CD4-positive, alpha-beta T cell treated with Interleukin-10 for 1 hour (primary cell): ENCODE results near the gene VSTM2L.

Experiments used
- DNase-seq: peaks from one replicate; pipeline ENCODE4 v3.0.0-alpha.2; 2020

VSTM2L gene

DNA sequence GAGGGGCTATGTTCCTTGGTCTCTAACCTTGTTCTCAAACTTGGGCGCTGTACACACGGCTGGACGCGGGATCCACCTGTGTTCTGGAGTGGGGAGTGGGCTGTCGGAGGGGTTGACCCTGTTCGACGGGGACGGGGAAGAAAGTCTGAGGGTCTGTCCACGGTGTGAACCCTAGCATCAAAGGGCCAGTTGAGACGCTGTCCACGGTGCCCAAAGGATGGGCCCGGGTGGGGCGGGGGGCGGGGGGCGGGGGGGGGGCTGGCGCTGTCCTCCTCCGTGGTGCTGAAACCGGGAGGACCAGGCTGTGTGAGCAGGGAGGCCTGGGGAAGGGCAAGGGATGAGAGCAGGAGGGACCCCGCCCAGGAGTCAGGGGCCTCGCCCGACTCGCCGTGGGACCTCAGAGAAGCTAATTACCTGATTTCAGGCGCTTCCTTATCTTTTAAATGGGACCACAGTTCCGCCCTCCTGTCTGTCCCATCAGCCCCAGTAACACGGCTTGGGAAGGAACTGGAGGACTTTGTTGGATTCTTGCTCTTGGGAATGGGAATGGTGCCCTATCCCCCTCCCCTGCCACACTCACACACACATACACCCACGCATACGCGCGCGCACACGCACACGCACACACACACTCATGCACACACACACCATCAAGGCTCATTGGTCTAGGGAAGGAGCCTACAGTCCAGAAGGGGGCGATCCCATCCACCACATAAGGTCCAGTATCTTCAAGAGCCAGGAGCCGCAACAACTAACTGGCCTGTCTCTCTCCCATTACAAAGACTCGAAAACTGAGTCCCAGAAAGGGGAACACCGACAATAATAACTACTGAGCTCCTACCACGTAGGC, 1.0 kb upstream of the VSTM2L start:
- DNase-seq, result no peak

DNA sequence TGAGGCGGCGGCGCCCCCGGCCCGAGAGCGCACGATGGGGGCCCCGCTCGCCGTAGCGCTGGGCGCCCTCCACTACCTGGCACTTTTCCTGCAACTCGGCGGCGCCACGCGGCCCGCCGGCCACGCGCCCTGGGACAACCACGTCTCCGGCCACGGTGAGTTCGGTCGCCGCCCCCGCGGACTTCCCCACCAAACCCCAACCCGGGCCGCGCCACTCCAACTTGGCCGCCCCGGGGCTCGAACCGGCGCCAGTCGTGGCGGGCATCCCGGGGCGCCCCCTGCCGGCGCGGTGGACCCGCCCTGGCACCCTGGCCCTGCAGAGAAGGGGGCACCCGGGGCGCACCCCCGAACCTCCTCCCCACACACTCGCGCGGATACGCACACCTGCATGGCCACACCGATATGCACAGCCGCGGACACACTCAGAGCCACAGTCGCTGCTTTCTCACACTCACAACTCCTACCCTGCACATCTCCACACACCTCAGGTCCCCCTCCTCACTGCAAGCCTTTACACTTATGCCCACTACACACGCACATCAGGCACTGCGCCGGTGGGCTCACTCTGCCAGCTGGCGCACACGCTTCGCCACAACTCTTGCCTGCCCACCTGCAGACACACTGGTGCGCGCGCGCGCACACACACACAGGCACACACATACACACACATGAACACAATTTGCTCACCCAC, 535 bp downstream of the VSTM2L start:
- no peak for DNase-seq

GRCh38 chr20:37904008-37904642, 1.2 kb downstream of the VSTM2L start:
- no peak for DNase-seq

DNA sequence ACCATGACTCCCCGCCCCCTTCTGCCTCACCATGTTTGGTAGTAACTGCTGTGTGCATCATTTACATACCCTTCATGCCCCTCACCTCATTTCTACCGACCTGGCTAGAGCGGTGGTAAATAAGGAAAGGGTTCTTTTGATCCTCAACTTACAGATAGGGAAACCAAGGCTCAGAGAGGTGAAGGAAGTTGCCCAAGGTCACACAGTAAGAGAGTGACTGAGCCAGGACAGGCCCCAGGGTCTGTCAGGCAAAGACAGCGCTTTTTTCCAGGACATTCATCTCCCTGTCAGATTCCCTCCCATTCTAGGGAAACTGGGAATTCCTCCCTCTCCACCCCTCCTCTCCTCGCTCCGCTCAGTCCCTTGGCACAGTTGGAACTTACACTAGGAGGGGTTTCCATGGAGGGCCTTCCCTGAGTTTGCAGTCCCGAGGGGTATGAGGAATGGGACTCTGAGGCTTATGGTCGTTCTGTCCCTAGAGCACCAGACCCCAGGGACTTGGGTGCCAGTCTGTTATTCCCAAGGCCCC, 2.0 kb downstream of the VSTM2L start:
- no peak for DNase-seq

GRCh38 chr20:37905671-37906613, 3.0 kb downstream of the VSTM2L start:
- no peak for DNase-seq

DNA sequence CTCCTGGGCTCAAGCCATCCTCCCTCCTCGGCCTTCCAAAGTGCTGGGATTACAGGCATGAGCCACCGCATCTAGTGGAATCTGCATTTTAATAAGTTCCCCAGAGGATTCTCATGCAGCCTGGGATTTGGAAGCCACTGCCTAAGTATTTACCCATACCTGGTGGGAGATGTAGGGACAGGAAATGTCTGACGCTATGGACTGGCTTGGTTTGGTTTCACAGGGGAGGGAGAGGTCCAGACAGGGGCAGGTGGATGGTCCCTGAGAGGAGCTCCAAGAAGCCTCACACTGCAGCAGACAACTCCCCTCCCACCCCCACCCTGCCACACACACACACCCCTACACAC, 4.4 kb downstream of the VSTM2L start:
- no peak for DNase-seq

DNA sequence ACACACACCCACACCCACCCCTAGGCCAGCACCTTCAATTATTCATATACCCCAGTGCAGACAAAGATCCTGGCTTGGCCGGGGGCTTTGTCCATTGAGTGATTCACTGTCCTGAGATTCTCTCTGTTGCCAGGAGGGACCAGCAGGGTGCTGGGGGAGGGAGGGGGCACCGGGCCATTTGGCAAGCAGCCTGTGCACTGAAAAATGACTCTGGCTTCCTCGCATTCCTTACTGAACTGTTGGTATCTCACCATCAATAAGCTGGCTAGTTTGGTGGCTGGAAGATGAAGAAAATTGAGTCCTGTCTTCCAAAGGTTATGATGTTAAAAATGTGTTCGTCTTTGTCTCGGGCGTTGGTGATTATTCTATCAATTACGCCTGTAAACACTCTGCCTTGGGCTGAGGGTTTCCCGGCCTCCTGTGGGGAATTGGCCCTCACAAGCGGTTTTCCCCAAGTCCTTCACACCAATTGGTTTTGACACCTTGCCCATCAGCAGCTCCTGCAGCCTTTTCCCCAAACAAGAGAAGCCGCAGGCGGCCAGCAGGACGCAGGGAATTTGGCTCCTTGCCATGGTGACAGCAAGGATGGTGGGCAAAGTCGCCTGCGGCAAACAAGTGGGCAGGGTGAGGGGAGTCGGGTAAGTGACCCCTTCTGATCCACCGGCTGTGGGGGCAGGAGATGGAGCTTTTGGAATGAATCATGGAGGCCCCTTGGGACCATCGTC, 4.9 kb downstream of the VSTM2L start:
- no peak for DNase-seq

- DNase-seq, result no peak
Measured at GRCh38 chr20:37911261-37911660, 8.3 kb downstream of the VSTM2L start.

DNA sequence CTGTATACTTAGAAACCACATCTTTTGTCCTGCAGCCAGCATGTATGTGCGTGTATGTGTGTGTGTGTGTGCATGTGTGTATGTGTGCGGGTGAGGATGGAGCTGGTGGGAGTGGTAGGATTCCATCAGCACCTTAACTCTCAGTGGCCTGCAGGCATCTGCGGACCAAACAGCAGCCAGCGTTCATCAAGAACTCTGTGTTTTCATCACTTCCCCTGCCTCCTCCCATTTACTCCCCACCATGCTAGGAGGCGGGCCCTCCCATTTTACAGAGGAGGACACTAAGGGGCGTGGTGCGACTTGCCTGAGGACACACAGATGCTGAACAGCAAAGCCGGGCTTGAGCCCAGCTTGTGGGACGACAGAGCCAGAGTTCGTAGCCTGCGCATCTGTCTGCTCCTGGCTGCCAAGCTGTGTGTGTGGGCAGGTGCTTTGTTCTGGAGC, 8.9 kb downstream of the VSTM2L start:
- no peak for DNase-seq

GRCh38 chr20:37912874-37913273, 9.9 kb downstream of the VSTM2L start:
- DNase-seq, result no peak

GRCh38 chr20:37913567-37914366, 10.8 kb downstream of the VSTM2L start:
- DNase-seq, result no peak

DNA sequence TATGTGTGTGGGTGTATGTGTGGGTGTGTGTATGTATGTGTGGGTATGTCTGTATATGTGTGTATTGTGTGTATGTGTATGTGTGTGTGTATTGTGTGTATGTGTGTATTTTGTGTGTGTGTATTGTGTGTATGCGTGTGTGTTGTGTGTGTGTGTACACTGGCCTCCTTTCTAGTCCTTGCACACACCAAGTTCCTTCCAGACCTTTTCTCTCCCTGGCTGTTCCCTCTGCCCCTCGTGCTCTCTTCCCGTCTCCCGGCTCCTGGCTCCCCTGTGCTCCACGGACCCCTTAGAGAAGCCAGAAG, 11.4 kb downstream of the VSTM2L start:
- no peak for DNase-seq

DNA sequence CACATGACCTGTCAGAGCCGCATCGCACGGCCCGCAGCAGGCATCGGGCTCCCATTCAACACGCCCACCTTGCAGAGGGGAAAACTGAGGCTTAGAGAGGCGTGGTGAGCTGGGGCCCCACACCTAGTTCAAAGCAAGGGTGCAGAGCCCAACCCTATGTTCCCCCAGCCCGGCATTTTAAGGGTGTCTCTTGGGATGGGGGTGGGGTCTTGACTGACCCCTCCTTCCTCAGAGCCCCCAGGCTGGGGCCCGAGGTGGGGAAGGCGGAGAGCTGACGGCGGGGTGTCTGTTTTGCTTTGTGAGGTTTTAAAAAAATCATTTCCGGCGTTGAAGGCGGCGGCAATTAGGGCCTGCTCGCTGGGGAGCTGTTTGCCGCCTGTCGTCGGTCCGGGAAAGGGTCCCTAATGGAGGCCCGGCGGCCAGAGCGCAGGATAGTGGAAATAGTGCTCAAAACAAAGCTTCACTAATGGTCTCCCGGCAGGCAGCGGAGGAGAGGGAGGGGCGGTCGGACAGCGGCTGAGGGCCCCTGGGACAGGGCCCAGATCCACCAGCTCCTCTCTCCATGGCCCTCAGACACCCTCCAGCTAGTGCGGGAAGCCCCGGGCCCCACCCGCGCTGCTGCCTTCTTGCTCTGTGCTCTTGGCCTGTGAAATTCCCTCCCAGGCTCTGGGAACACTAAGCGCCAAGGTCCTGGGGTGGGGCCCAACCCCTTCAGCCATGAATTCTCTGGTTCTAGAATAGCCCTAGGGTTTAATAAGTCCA, 11.9 kb downstream of the VSTM2L start:
- DNase-seq, result peak; percentile 17

GRCh38 chr20:37915434-37915787, 12.5 kb downstream of the VSTM2L start:
- DNase-seq, result no peak

- DNase-seq, result no peak
Measured at GRCh38 chr20:37915800-37916570, 13.1 kb downstream of the VSTM2L start.

GRCh38 chr20:37917461-37917860, 14.5 kb downstream of the VSTM2L start:
- DNase-seq, result no peak

GRCh38 chr20:37918035-37918434, 15.1 kb downstream of the VSTM2L start:
- no peak for DNase-seq

DNA sequence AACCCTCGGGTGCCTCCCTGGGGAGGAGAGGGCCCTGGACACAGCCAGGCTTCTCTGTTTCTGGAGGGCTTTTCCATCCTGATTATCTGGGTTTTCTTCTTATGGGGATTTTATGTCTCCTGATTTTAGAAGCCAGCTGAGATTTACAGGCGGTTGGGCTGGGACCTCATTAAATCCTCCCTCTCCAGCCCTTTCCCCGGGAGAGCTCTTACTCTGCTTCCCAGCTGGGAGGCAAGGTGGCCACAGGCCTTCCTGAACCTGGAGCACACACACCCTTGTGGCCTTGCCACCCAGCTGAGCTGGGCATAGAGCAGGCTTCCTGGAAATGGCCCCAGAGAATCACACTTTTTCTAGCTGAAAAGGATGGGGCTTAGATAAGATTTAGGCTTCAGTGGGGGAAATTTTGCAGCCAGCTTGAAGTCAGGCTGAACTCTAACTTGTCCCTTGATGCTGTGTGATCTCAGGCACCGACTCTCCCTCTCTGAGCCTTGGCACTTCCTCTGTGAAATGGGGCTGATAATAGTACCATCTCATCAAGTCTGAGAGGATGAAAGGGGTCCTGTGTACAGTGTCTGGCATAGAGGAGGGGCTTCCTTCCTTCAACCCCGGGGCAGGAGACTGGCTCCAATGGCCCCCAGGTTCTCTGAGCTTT, 16.6 kb downstream of the VSTM2L start:
- no peak for DNase-seq

GRCh38 chr20:37920270-37920669, 17.3 kb downstream of the VSTM2L start:
- no peak for DNase-seq
